MCF 10A (cell line): Measurements from ENCODE around the gene TRABD2A. TPM values are rescaled to one million over a fixed set of nuclear protein-coding genes. Genes with fewer than 3 reads are reported as not detected.

ENCODE experiments used
- BruUV-seq: library from RNA; stranded (reverse); fragments of 400-500 nt; replicated peaks from 2 replicates; lab custom pipeline; 2021; lab: Mats Ljungman, UMichigan
- CTCF ChIA-PET: fragments of 300-600 bp; sonication (Branson Sonifier 250); formaldehyde crosslinking; extraction: SDS; loops from one replicate; lab custom pipeline; 2021; ENCODE audit warnings: antibody characterized with exemption, inconsistent platforms; lab: Yijun Ruan, JAX
- POLR2A ChIA-PET: fragments of 300-600, 350-650 bp; sonication (Branson Sonifier 250); formaldehyde crosslinking; extraction: SDS; loops from one replicate; lab custom pipeline; 2020; ENCODE audit warnings: antibody characterized with exemption, inconsistent platforms; lab: Yijun Ruan, JAX
- DNase-seq: peaks from one replicate; pipeline ENCODE4 v3.0.0-alpha.2; 2018; ENCODE audit not compliant: unreplicated experiment
- H3K27ac Mint-ChIP-seq: one replicate; pipeline ENCODE4 v1.8.0; 2022; ENCODE audit warnings: mild to moderate bottlenecking, low read depth, mixed read lengths; ENCODE audit not compliant: unreplicated experiment
- H3K27me3 Mint-ChIP-seq: one replicate; pipeline ENCODE4 v1.8.0; 2022; ENCODE audit warnings: mixed read lengths; ENCODE audit not compliant: insufficient read depth, unreplicated experiment
- H3K36me3 Mint-ChIP-seq: one replicate; pipeline ENCODE4 v1.8.0; 2022; ENCODE audit warnings: mild to moderate bottlenecking, moderate library complexity, mixed read lengths; ENCODE audit not compliant: insufficient read depth, unreplicated experiment
- H3K4me1 Mint-ChIP-seq: one replicate; pipeline ENCODE4 v1.8.0; 2022; ENCODE audit warnings: mixed read lengths; ENCODE audit not compliant: insufficient read depth, unreplicated experiment
- H3K4me3 Mint-ChIP-seq: one replicate; pipeline ENCODE4 v1.8.0; 2022; ENCODE audit warnings: mild to moderate bottlenecking, moderate library complexity, mixed read lengths; ENCODE audit not compliant: unreplicated experiment
- H3K9me3 Mint-ChIP-seq: one replicate; pipeline ENCODE4 v1.8.0; 2022; ENCODE audit warnings: mixed read lengths; ENCODE audit not compliant: unreplicated experiment
- intact Hi-C: fragments of 100-400 bp; cut with micrococcal nuclease; formaldehyde crosslinking; loops from 2 replicates; pipeline ENCODE4 v1.14.1; 2022
- total RNA-seq: library from RNA; stranded (reverse); gene quantifications from 2 replicates; pipeline ENCODE4 v1.2.3, GENCODE V29; 2022
- TF ChIP-seq, protein P1 (sequence below): fragments of 200-600 bp; IDR thresholded peaks from one replicate; pipeline ENCODE4 v1.8.0; 2022; ENCODE audit warnings: antibody characterized with exemption, mild to moderate bottlenecking; ENCODE audit not compliant: unreplicated experiment

The TRABD2A gene
- total RNA-seq, 1 experiment from 2014 or later: 20.0 TPM

- TF ChIP-seq, protein P1, sequence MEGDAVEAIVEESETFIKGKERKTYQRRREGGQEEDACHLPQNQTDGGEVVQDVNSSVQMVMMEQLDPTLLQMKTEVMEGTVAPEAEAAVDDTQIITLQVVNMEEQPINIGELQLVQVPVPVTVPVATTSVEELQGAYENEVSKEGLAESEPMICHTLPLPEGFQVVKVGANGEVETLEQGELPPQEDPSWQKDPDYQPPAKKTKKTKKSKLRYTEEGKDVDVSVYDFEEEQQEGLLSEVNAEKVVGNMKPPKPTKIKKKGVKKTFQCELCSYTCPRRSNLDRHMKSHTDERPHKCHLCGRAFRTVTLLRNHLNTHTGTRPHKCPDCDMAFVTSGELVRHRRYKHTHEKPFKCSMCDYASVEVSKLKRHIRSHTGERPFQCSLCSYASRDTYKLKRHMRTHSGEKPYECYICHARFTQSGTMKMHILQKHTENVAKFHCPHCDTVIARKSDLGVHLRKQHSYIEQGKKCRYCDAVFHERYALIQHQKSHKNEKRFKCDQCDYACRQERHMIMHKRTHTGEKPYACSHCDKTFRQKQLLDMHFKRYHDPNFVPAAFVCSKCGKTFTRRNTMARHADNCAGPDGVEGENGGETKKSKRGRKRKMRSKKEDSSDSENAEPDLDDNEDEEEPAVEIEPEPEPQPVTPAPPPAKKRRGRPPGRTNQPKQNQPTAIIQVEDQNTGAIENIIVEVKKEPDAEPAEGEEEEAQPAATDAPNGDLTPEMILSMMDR: no peak
- POLR2A ChIA-PET: interaction anchor here (0.7 kb wide), 1 partner anchor 326 kb away, joined by 3 read pairs; no protein-coding TSS in a partner anchor
- Mint-ChIP-seq H3K4me1 (peaks cover 11% of the 10 kb centered on the region), H3K9me3 (no peaks in the 10 kb centered on the region), H3K27ac (no peak overlapping the region), H3K27me3 (no peaks in the 10 kb centered on the region), H3K4me3 (no peak overlapping the region), H3K36me3 (no peaks in the 10 kb centered on the region)
- DNase-seq: no peak
- BruUV-seq: no TSS peak
- intact Hi-C loops: no loop called here
- CTCF ChIA-PET: interaction anchor here (0.7 to 1.6 kb wide), 7 partner anchors 13 to 381 kb away, joined by 3 to 8 read pairs (median 4); no protein-coding TSS in a partner anchor
Measured at GRCh38 chr2:84862006-84862405, 18.9 kb downstream of the TRABD2A start.

GRCh38 chr2:84861539-84861938 is 19.3 kb downstream of the TRABD2A start:
- ChIA-PET POLR2A (interaction anchor here (0.5 kb wide), 1 partner anchor 337 kb away, joined by 5 read pairs; no protein-coding TSS in a partner anchor), CTCF (interaction anchor here (0.5 to 1.2 kb wide), 4 partner anchors 13 to 364 kb away, joined by 4 to 5 read pairs (median 4); no protein-coding TSS in a partner anchor)
- no peak overlapping the region for H3K4me3 Mint-ChIP-seq
- intact Hi-C loops: no loop called here
- H3K27ac Mint-ChIP-seq: no peak overlapping the region
- H3K36me3 Mint-ChIP-seq: no peaks in the 10 kb centered on the region
- no peaks in the 10 kb centered on the region for H3K27me3 Mint-ChIP-seq
- no peak for DNase-seq
- H3K4me1 Mint-ChIP-seq: peaks cover 11% of the 10 kb centered on the region
- H3K9me3 Mint-ChIP-seq: no peaks in the 10 kb centered on the region
- TF ChIP-seq, protein P1: no peak
- no TSS peak for BruUV-seq

- DNase-seq: no peak
- H3K27ac Mint-ChIP-seq: no peak overlapping the region
- ChIA-PET POLR2A (no interaction called here), CTCF (interaction anchor here (0.5 to 1.4 kb wide), 6 partner anchors 9 to 812 kb away, joined by 3 to 7 read pairs (median 3); no protein-coding TSS in a partner anchor)
- peaks cover 5% of the 10 kb centered on the region for H3K4me1 Mint-ChIP-seq
- BruUV-seq: no TSS peak
- no peak overlapping the region for H3K4me3 Mint-ChIP-seq
- H3K36me3 Mint-ChIP-seq: no peaks in the 10 kb centered on the region
- intact Hi-C loops: no loop called here
- no peaks in the 10 kb centered on the region for H3K9me3 Mint-ChIP-seq
- no peaks in the 10 kb centered on the region for H3K27me3 Mint-ChIP-seq
- TF ChIP-seq, protein P1: no peak
Measured at GRCh38 chr2:84858937-84859336, 21.9 kb downstream of the TRABD2A start.

DNA sequence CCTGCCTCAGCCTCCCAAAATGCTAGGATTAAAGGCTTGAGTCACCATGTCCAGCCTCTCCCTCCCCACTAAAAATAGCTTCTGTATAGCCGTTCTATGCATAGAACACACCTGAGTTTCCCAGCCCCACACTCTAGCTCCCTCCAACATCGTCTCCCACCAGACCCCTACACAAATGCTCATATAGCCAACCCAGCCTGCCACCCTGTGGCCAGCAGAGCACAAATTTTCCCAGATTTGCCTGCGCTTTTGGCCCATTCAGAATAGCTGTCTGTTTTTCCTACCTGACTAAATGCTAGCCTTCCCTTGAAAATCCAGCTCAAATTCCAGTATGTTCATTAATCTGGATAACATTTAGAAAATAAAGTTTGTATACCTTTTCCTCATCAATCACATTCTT is 22.8 kb downstream of the TRABD2A start:
- CTCF ChIA-PET: interaction anchor here (0.5 to 1.4 kb wide), 8 partner anchors 9 to 532 kb away, joined by 3 to 7 read pairs (median 3); no protein-coding TSS in a partner anchor
- intact Hi-C loops: no loop called here
- no peak overlapping the region for H3K4me3 Mint-ChIP-seq
- no peaks in the 10 kb centered on the region for H3K36me3 Mint-ChIP-seq
- POLR2A ChIA-PET: interaction anchor here (1.0 kb wide), 1 partner anchor 365 kb away, joined by 3 read pairs; no protein-coding TSS in a partner anchor
- TF ChIP-seq, protein P1: no peak
- no peak for DNase-seq
- no TSS peak for BruUV-seq
- H3K27ac Mint-ChIP-seq: no peak overlapping the region
- H3K27me3 Mint-ChIP-seq: no peaks in the 10 kb centered on the region
- H3K4me1 Mint-ChIP-seq: peaks cover 5% of the 10 kb centered on the region
- no peaks in the 10 kb centered on the region for H3K9me3 Mint-ChIP-seq
